ENCODE data around the gene CRTC3. TPM values are rescaled to one million over a fixed set of nuclear protein-coding genes. Genes with fewer than 3 reads are reported as not detected.

The CRTC3 gene
- total and polyA plus RNA-seq, 2 of the 4 experiments (the other 2 are of a cell fraction), result 4.7 to 14.8 TPM

DNA sequence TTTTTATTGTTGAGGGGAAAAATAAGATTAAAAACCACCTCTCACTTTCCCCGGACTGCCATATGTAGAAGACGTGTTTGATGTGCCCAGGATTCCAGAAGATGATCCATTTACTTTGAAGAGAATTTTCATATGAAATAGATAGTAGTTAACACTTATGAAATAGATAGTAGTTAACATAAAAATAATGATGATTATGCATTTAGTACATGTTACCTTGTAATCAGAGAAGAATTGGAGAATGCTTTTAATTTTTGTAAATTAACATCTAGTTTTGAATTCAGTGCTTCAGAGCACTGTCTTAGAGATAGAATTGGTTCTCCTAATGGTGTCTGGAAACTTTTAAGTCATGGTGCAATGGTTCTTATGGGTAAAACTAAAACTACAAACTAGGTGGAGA, 46.1 kb upstream of the CRTC3 start:
- Histone ChIP-seq H3K56ac (ENCODE audit: extremely low read depth, insufficient read depth, low read length) (no peak overlapping the region), H3K23ac (ENCODE audit: low read depth, low read length) (no peak overlapping the region), H2AK9ac (replicated peaks; ENCODE audit: low read depth, low read length, poor library complexity) (no peak overlapping the region), H4K8ac (ENCODE audit: low read depth in 2 of 2, low read length in 2 of 2) (no peak overlapping the region), H2AK5ac (ENCODE audit: low read depth, low read length) (no peak overlapping the region), H4K5ac (ENCODE audit: low read depth, low read length) (no peak overlapping the region), H2BK20ac (ENCODE audit: low read depth, low read length) (no peak overlapping the region), H3K4me1 (ENCODE audit: control insufficient read depth, insufficient read depth, low read length) (no peaks in the 10 kb centered on the region), H2BK120ac (ENCODE audit: low read depth, low read length) (no peak overlapping the region), H3K4me2 (ENCODE audit: low read depth, low read length) (no peak overlapping the region), H3K27me3 (ENCODE audit: control insufficient read depth, insufficient read depth, low read length) (no peaks in the 10 kb centered on the region), H2AFZ (replicated peaks; ENCODE audit: low read length, poor library complexity) (no peak overlapping the region), H3K36me3 (ENCODE audit: control insufficient read depth, insufficient read depth, low read length) (peaks cover 47% of the 10 kb centered on the region), H2BK5ac (ENCODE audit: low read depth, low read length, poor library complexity, severe bottlenecking) (no peak overlapping the region), H2BK15ac (ENCODE audit: low read depth, low read length) (no peak overlapping the region), H4K91ac (ENCODE audit: insufficient read depth, low read depth, low read length) (no peak overlapping the region), H3K4me3 (ENCODE audit: insufficient read depth, low read depth, low read length) (no peak overlapping the region), H3K18ac (ENCODE audit: low read depth, low read length) (no peak overlapping the region), H3K9ac (ENCODE audit: low read depth, low read length) (no peak overlapping the region), H4K20me1 (ENCODE audit: insufficient read depth, low read length) (no peaks in the 10 kb centered on the region), H3K79me1 (ENCODE audit: low read depth in 1 of 2, low read length in 2 of 2) (peaks cover 16 to 49% of the 10 kb centered on the region in 2 experiments), H3K14ac (replicated peaks; ENCODE audit: low read depth, low read length) (no peak overlapping the region), H3K9me1 (ENCODE audit: insufficient read depth, low read length) (peaks cover 4% of the 10 kb centered on the region; the same call in 1 of the 2 replicates), H3K9me3 (ENCODE audit: control insufficient read depth, insufficient read depth, low read length) (no peaks in the 10 kb centered on the region), H3K4ac (ENCODE audit: low read depth, low read length) (no peak overlapping the region), H3K27ac (ENCODE audit: insufficient read depth, low read length) (no peak overlapping the region)
- no CpG with 5 or more reads among the region's 2 CpGs for WGBS, 2 experiments (ENCODE audit: extremely low coverage in 2 of 2, insufficient read length in 1 of 2)
- intact Hi-C loops (cut with micrococcal nuclease), result loop anchor here (5.0 kb wide), 1 partner anchor 46 kb away; no protein-coding TSS in a partner anchor
- DNase-seq (no peak), ATAC-seq (ENCODE audit: low read depth) (no peak)
- ChIA-PET CTCF (interaction anchor here (3.3 kb wide), 1 partner anchor 163 kb away, joined by 34 read pairs; no protein-coding TSS in a partner anchor), POLR2A (ENCODE audit: unreplicated experiment) (interaction anchor here (0.6 kb wide), 1 partner anchor 167 kb away, joined by 4 read pairs; no protein-coding TSS in a partner anchor)
- dilution Hi-C loops (cut with HindIII; ENCODE audit: low sequenced_read_pairs, unreplicated experiment), result no loop called here
- TF ChIP-seq NFE2L2 (IDR thresholded peaks at IDR 0.05; ENCODE audit: low read depth, low read length) (no peak), CEBPB (IDR thresholded peaks at IDR 0.05; ENCODE audit: low read depth, low read length) (no peak), MAFK (IDR thresholded peaks at IDR 0.05; ENCODE audit: low read depth, low read length) (peak; percentile 65), MXI1 (IDR thresholded peaks at IDR 0.05; ENCODE audit: borderline replicate concordance, low read depth, low read length) (no peak), POLR2A (IDR thresholded peaks at IDR 0.05; ENCODE audit: low read depth, low read length) (no peak), RAD21 (IDR thresholded peaks at IDR 0.05; ENCODE audit: low read length) (no peak)
- TF ChIP-seq, protein P1, sequence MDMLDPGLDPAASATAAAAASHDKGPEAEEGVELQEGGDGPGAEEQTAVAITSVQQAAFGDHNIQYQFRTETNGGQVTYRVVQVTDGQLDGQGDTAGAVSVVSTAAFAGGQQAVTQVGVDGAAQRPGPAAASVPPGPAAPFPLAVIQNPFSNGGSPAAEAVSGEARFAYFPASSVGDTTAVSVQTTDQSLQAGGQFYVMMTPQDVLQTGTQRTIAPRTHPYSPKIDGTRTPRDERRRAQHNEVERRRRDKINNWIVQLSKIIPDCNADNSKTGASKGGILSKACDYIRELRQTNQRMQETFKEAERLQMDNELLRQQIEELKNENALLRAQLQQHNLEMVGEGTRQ (IDR thresholded peaks at IDR 0.05; ENCODE audit: low read depth, low read length), result no peak
- TF ChIP-seq, protein P2, sequence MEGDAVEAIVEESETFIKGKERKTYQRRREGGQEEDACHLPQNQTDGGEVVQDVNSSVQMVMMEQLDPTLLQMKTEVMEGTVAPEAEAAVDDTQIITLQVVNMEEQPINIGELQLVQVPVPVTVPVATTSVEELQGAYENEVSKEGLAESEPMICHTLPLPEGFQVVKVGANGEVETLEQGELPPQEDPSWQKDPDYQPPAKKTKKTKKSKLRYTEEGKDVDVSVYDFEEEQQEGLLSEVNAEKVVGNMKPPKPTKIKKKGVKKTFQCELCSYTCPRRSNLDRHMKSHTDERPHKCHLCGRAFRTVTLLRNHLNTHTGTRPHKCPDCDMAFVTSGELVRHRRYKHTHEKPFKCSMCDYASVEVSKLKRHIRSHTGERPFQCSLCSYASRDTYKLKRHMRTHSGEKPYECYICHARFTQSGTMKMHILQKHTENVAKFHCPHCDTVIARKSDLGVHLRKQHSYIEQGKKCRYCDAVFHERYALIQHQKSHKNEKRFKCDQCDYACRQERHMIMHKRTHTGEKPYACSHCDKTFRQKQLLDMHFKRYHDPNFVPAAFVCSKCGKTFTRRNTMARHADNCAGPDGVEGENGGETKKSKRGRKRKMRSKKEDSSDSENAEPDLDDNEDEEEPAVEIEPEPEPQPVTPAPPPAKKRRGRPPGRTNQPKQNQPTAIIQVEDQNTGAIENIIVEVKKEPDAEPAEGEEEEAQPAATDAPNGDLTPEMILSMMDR (conservative IDR thresholded peaks at IDR 0.05; ENCODE audit: low read depth, low read length), result no peak
- BruUV-seq (replicated peaks), result no TSS peak
- in situ Hi-C loops (cut with MboI; ENCODE audit: low sequenced_read_pairs), result no loop called here
